Stimulated activated CD8-positive, alpha-beta memory T cell treated with anti-CD3 and anti-CD28 coated beads, Interleukin-4, amount 100 ng/mL, for 1 hour (primary cell): ENCODE results near the gene YRDC.

Experiments
- DNase-seq, 2 donors: peaks; one replicate each; pipeline ENCODE4 v3.0.0-alpha.2; 2020; ENCODE audit warnings: low read depth in 2 of 2, low spot score in 1 of 2

The YRDC gene

GRCh38 chr1:37822906-37823815, 15.2 kb upstream of the YRDC start:
- DNase-seq = no peak

GRCh38 chr1:37821481-37821880, 13.5 kb upstream of the YRDC start:
- no peak for DNase-seq

DNA sequence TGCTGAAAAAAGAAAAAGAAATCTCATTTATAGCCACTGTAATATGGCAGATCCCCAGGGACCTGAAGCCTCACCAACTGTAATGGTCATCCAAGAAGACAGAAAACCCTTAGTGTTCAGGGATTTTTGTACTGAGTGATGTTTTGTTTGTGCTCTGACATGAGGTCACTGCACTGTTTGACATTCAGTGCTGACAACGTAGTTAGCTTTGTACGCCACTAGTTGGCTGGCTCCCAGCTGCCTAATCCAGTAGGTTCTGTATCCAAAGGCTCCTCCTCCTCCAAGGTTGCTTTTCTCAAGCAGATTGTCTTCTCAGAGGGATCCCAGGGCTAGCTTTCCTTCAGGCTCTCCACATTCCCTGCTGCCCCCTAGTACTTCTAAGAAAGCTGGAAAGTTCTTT, 9.5 kb upstream of the YRDC start:
- no peak for DNase-seq

GRCh38 chr1:37814252-37814651, 6.2 kb upstream of the YRDC start:
- DNase-seq = no peak

GRCh38 chr1:37813529-37814145, 5.6 kb upstream of the YRDC start:
- DNase-seq = no peak

GRCh38 chr1:37811027-37811655, 3.1 kb upstream of the YRDC start:
- no peak for DNase-seq

GRCh38 chr1:37809942-37810341, 1.9 kb upstream of the YRDC start:
- no peak for DNase-seq

GRCh38 chr1:37808369-37809319, 636 bp upstream of the YRDC start:
- DNase-seq = no peak

DNA sequence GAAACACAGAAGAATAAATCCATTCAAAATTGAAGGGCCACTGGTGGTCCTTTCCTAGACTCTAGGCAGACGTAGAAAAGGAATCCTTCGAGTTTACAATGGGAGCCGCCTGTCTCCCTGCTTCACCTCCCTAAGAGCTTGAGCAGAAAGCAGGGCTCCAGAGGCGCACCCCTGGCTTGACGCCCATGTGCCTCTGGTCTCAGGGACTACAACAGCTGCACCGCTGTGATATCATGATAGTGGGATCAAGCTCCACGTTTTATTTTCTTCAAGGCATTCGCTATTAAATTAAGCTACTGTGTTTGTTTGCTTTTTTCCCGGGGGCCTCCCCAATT, 821 bp downstream of the YRDC start:
- no peak for DNase-seq

GRCh38 chr1:37802439-37802838, 5.6 kb downstream of the YRDC start:
- no peak for DNase-seq

DNA sequence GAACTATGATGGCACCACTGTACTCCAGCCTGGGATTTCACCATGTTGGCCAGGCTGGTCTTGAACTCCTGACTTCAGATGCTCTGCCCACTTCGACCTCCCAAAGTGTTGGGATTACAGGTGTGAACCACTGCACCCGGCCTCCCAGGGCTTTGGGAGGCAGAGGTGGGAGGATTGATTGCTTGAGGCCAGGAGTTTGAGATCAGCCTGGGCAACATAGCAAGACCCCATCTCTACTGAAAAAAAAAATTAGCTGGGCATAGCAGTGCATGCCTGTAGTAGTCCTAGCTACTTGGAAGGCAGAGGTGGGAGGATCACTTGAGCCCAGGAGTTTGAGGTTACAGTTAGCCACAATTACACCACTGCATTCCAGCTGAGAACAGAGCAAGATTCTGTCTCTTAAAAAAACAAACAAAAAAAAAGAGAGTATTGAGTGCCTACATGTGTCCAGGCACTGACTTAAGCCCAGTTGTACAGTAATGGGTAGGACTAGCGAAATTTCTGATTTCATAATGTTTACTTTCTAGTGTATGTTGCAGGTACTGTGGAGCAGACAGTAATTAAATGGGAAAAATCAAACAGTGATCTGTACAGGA, 10.2 kb downstream of the YRDC start:
- DNase-seq = no peak

GRCh38 chr1:37795340-37796125, 12.5 kb downstream of the YRDC start:
- DNase-seq = no peak

DNA sequence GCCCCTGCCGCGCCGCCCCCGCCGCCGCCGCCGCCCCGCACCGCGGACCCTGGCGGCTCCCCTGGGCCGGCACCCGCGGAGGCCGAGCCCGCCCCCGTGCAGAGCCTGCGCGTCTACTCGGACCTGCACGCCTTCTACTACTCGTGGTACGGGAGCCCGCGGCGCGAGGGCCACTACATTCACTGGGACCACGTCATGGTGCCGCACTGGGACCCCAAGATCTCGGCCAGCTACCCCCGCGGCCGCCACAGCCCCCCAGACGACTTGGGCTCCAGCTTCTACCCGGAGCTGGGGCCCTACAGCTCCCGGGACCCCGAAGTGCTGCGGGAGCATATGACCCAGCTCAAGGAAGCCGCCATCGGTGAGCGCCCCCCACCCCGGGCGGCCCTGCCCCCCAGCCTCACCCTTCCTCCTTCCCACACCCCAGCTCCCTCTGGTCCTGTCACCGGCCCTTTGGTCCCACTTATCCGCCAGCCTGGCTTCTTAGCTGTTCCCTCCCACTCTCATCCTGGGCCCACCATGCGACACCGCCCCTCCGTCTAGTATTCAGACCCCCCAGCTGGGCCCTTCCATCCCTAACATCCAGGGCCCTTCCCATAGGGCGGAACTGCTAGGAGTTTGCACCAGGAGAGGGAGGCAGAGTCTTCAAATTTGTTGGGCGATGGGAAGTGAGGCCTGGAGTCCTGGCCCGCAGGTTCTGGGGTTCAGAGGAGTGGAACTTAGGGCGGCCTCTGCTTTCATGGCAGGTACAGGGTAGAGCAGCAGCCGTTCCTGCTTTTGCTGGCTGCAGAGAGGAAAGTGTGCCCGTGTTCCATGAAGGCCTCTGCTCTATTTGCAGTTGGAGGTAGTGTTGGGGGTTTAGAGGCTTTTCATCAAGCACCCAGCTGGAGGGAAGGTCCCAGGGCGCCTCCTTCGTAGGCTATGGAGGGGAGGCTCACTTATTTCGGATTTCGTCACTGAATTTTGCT, 13.4 kb downstream of the YRDC start:
- no peak for DNase-seq

- DNase-seq = no peak
Measured at GRCh38 chr1:37793773-37794371, 14.1 kb downstream of the YRDC start, which contains the start of gene MANEAL. Gene MANEAL, plus strand, starts transcription at chr1:37793847. Its CDS starts 336 bp downstream, at chr1:37794183.

GRCh38 chr1:37792943-37793686, 14.9 kb downstream of the YRDC start:
- no peak for DNase-seq

- no peak for DNase-seq
Measured at GRCh38 chr1:37782491-37782890, 25.5 kb downstream of the YRDC start.

- no peak for DNase-seq
Measured at GRCh38 chr1:37778654-37779053, 29.4 kb downstream of the YRDC start.
